ENCODE measurements around the gene PVALEF. TPM values are rescaled to one million over a fixed set of nuclear protein-coding genes. Genes with fewer than 3 reads are reported as not detected.

Gene PVALEF
- total and polyA plus RNA-seq, 2 donors (not counting 3 experiments of a cell fraction or from before 2014, with no cell fraction given), result not detected

DNA sequence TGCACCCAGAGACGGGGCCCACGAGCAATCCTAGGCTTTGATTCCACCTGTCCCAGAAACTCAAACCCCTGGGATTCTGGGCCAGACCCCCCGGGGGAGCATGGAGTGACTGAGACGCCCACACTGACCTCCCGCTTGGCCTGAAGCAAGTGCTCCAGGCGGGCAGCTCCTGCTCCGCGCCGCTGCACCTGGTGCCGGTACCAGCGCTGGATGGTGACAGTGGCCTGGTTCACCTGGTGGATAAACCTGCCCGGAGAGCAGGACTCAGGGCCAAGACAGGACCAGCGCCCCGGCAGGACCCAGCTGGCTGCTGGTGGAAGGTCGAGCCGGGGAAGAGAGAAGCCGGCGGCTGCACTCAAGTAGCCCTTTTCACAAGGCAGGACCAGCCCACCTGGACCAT lies 34.9 kb downstream of the PVALEF start:
- no peaks in the 10 kb centered on the region for H3K9me1 ChIP-seq (replicated peaks; ENCODE audit: control insufficient read depth, extremely low read depth, insufficient read depth, low read length)
- no peak overlapping the region for H2AFZ ChIP-seq (ENCODE audit: low read depth, low read length)
- POLR2A ChIA-PET, result no interaction called here
- H3K36me3 ChIP-seq (ENCODE audit: control insufficient read depth in 2 of 2, extremely low read depth in 1 of 2, insufficient read depth in 2 of 2, low read length in 2 of 2), result no peaks in the 10 kb centered on the region
- no peak for FAIRE-seq
- intact Hi-C loops (cut with micrococcal nuclease) (loop anchor here (1.0 kb wide), 1 partner anchor 58 kb away; no protein-coding TSS in a partner anchor), dilution Hi-C loops (cut with MboI; ENCODE audit: extremely low pct_ligation_motif_present, low sequenced_read_pairs) (no loop called here)
- no peak for TF ChIP-seq POLR2A (IDR thresholded peaks at IDR 0.05; ENCODE audit: low read depth, low read length)
- BruUV-seq (replicated peaks), result no TSS peak
- no peaks in the 10 kb centered on the region for H3K27me3 ChIP-seq (ENCODE audit: control insufficient read depth in 2 of 2, insufficient read depth in 2 of 2, low read length in 2 of 2)
- H3K79me2 ChIP-seq (ENCODE audit: control insufficient read depth, insufficient read depth, low read length), result no peaks in the 10 kb centered on the region
- no peaks in the 10 kb centered on the region for H3K4me1 ChIP-seq (ENCODE audit: control insufficient read depth, extremely low read depth, insufficient read depth, low read length)
- H3K4me2 ChIP-seq (ENCODE audit: insufficient read depth, low read length), result no peak overlapping the region
- H3K9ac ChIP-seq (replicated peaks; ENCODE audit: extremely low read depth, insufficient read depth, low read length), result no peak overlapping the region
- no peaks in the 10 kb centered on the region for H3K9me3 ChIP-seq (replicated peaks; ENCODE audit: control insufficient read depth, insufficient read depth, low read length)
- CTCF ChIA-PET, result interaction anchor here (0.6 to 4.4 kb wide), 20 partner anchors 10 to 304 kb away, joined by 3 to 91 read pairs (median 4); partner anchors contain the start of genes CEP131, NDUFAF8 and TEPSIN
- H3K27ac ChIP-seq (ENCODE audit: insufficient read depth, low read depth, low read length), result no peak overlapping the region
- no peak overlapping the region for H3K4me3 ChIP-seq (replicated peaks in 1 of 3; ENCODE audit: insufficient read depth in 1 of 3, low read depth in 1 of 3, low read length in 3 of 3)
- H4K20me1 ChIP-seq (replicated peaks; ENCODE audit: control insufficient read depth, extremely low read depth, insufficient read depth, low read length), result no peaks in the 10 kb centered on the region
- no peak for DNase-seq (ENCODE audit: low read depth, low spot score)

DNA sequence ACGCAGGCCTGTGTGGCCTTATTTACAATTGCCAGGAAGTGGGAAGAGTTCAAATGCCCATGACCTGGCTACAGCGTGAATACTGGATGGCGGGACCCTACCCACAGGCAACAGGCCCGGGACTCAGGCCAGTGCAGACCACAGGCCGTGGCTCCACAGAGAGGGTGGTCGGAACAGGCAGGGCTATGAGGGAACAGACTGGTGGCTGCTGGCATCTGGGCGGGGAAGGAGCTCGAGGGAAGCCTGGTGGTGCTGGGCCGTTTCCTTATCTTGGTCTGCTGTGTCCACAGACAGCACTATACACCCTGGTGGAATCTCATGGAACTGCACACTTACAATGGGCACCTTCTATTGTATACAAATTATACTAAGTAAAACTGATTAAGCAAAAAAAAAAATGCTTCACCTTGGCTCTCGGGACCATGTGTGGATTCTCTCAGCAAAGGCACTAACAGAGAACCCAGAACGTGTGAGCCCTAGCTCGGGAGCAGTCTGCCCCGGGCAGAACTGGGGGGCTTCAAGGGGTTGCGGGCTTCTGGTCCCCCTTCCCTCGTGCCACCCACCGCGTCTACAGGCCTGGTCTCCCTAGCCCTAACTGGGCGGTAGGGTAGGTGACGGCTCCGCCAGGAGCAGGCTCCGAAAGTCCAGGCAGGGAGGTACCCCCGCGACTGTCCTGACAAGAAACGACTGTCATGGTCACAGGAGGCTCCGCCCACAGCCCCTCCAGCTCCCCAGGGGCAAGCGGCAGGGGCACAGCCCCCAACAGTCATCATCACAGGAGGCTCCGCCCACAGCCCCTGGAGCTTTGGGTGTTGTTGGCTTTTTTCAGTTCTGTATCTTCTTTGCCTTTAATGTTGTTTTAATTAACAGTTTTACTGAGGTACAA lies 35.6 kb downstream of the PVALEF start:
- no peaks in the 10 kb centered on the region for H3K79me2 ChIP-seq (ENCODE audit: control insufficient read depth, insufficient read depth, low read length)
- CTCF ChIA-PET, result interaction anchor here (0.6 to 4.4 kb wide), 21 partner anchors 10 to 304 kb away, joined by 3 to 91 read pairs (median 4); partner anchors contain the start of genes CEP131, NDUFAF8 and TEPSIN
- H3K9me1 ChIP-seq (replicated peaks; ENCODE audit: control insufficient read depth, extremely low read depth, insufficient read depth, low read length), result no peaks in the 10 kb centered on the region
- FAIRE-seq (peak; percentile 78), DNase-seq (ENCODE audit: low read depth, low spot score) (peak; percentile 76)
- dilution Hi-C loops (cut with MboI; ENCODE audit: extremely low pct_ligation_motif_present, low sequenced_read_pairs), result no loop called here
- H3K9ac ChIP-seq (replicated peaks; ENCODE audit: extremely low read depth, insufficient read depth, low read length), result no peak overlapping the region
- H3K36me3 ChIP-seq (ENCODE audit: control insufficient read depth in 2 of 2, extremely low read depth in 1 of 2, insufficient read depth in 2 of 2, low read length in 2 of 2), result no peaks in the 10 kb centered on the region
- H3K4me1 ChIP-seq (ENCODE audit: control insufficient read depth, extremely low read depth, insufficient read depth, low read length), result no peaks in the 10 kb centered on the region
- intact Hi-C loops (cut with micrococcal nuclease), result loop anchor here (1.0 kb wide), 1 partner anchor 59 kb away; no protein-coding TSS in a partner anchor
- H3K27me3 ChIP-seq (ENCODE audit: control insufficient read depth in 2 of 2, insufficient read depth in 2 of 2, low read length in 2 of 2), result no peaks in the 10 kb centered on the region
- POLR2A ChIA-PET, result no interaction called here
- H3K9me3 ChIP-seq (replicated peaks; ENCODE audit: control insufficient read depth, insufficient read depth, low read length), result no peaks in the 10 kb centered on the region
- H4K20me1 ChIP-seq (replicated peaks; ENCODE audit: control insufficient read depth, extremely low read depth, insufficient read depth, low read length), result no peaks in the 10 kb centered on the region
- no peak overlapping the region for H3K4me3 ChIP-seq (replicated peaks in 1 of 3; ENCODE audit: insufficient read depth in 1 of 3, low read depth in 1 of 3, low read length in 3 of 3)
- TF ChIP-seq JUN (IDR thresholded peaks at IDR 0.05; ENCODE audit: borderline replicate concordance, insufficient read depth, insufficient read length, low read depth), result no peak
- TF ChIP-seq, protein P1, sequence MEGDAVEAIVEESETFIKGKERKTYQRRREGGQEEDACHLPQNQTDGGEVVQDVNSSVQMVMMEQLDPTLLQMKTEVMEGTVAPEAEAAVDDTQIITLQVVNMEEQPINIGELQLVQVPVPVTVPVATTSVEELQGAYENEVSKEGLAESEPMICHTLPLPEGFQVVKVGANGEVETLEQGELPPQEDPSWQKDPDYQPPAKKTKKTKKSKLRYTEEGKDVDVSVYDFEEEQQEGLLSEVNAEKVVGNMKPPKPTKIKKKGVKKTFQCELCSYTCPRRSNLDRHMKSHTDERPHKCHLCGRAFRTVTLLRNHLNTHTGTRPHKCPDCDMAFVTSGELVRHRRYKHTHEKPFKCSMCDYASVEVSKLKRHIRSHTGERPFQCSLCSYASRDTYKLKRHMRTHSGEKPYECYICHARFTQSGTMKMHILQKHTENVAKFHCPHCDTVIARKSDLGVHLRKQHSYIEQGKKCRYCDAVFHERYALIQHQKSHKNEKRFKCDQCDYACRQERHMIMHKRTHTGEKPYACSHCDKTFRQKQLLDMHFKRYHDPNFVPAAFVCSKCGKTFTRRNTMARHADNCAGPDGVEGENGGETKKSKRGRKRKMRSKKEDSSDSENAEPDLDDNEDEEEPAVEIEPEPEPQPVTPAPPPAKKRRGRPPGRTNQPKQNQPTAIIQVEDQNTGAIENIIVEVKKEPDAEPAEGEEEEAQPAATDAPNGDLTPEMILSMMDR (IDR thresholded peaks at IDR 0.05; ENCODE audit: extremely low read depth in 1 of 2, insufficient read depth in 1 of 2, low read depth in 1 of 2, low read length in 2 of 2), result peak; percentile 63 to 73
- BruUV-seq (replicated peaks), result no TSS peak
- H3K27ac ChIP-seq (ENCODE audit: insufficient read depth, low read depth, low read length), result no peak overlapping the region
- no peak overlapping the region for H3K4me2 ChIP-seq (ENCODE audit: insufficient read depth, low read length)
- no peak overlapping the region for H2AFZ ChIP-seq (ENCODE audit: low read depth, low read length)
